IMR-90 (cell line): Measurements from ENCODE around the gene SCN4A. TPM values are rescaled to one million over a fixed set of nuclear protein-coding genes. Genes with fewer than 3 reads are reported as not detected.
"Not testable (repeated sequence)": the region's sequence is repeated elsewhere in the genome, so short reads cannot be mapped to it uniquely, and the experiment has no call there.

Experiments
- ATAC-seq: fragments of 200-7000 bp; cut with Tn5 transposase; 2 replicates; pipeline ENCODE4 v1.9.1; 2020; ENCODE audit warnings: low read depth, mild to moderate bottlenecking, moderate library complexity
- BruUV-seq: library from RNA; stranded (reverse); fragments of 400-500 nt; replicated peaks from 2 replicates; lab custom pipeline; 2021; lab: Mats Ljungman, UMichigan
- CTCF ChIA-PET: fragments of 300-600 bp; formaldehyde crosslinking; extraction: SDS; loops from one replicate; lab custom pipeline; 2021; ENCODE audit warnings: antibody characterized with exemption; lab: Yijun Ruan, JAX
- POLR2A ChIA-PET: fragments of 300-600 bp; sonication (Branson Sonifier 250); formaldehyde crosslinking; loops from one replicate; lab custom pipeline; 2022; ENCODE audit warnings: antibody characterized with exemption; ENCODE audit not compliant: unreplicated experiment; lab: Charles Lee
- DNase-seq: peaks from one replicate; pipeline ENCODE4 v3.0.0; 2013
- H2AFZ ChIP-seq: replicated peaks from 2 replicates; pipeline ENCODE3; 2013; ENCODE audit warnings: low read length, mild to moderate bottlenecking; ENCODE audit not compliant: poor library complexity
- H2AK5ac ChIP-seq: 2 replicates; pipeline ENCODE4 v1.6.1; 2013; ENCODE audit warnings: low read depth, low read length, inconsistent platforms
- H2AK9ac ChIP-seq: replicated peaks from 2 replicates; pipeline ENCODE3; 2013; ENCODE audit warnings: mild to moderate bottlenecking, low read depth, low read length, moderate library complexity; ENCODE audit not compliant: poor library complexity
- H2BK120ac ChIP-seq: 2 replicates; pipeline ENCODE4 v1.6.1; 2013; ENCODE audit warnings: low read depth, low read length, inconsistent platforms
- H2BK15ac ChIP-seq: 3 replicates; pipeline ENCODE4 v1.6.1; 2013; ENCODE audit warnings: low read depth, low read length, inconsistent platforms
- H2BK20ac ChIP-seq: 2 replicates; pipeline ENCODE4 v1.6.1; 2013; ENCODE audit warnings: low read depth, mild to moderate bottlenecking, inconsistent platforms, low read length, moderate library complexity
- H2BK5ac ChIP-seq: 2 replicates; pipeline ENCODE4 v1.6.1; 2013; ENCODE audit warnings: mild to moderate bottlenecking, low read depth, low read length, inconsistent platforms; ENCODE audit not compliant: poor library complexity, severe bottlenecking
- H3K14ac ChIP-seq: replicated peaks from 2 replicates; pipeline ENCODE4 v1.6.1; 2013; ENCODE audit warnings: low read depth, low read length, inconsistent platforms
- H3K18ac ChIP-seq: 2 replicates; pipeline ENCODE4 v1.6.1; 2013; ENCODE audit warnings: low read depth, low read length, control low read depth
- H3K23ac ChIP-seq: 2 replicates; pipeline ENCODE4 v1.6.1; 2013; ENCODE audit warnings: low read depth, low read length, inconsistent platforms
- H3K27ac ChIP-seq: 2 replicates; pipeline ENCODE4 v1.5.1; 2013; ENCODE audit warnings: mild to moderate bottlenecking, control low read depth, low read length; ENCODE audit not compliant: insufficient read depth
- H3K27me3 ChIP-seq: 2 replicates; pipeline ENCODE4 v1.6.1; 2013; ENCODE audit warnings: low read length; ENCODE audit not compliant: control insufficient read depth, insufficient read depth
- H3K36me3 ChIP-seq: 2 replicates; pipeline ENCODE4 v1.6.1; 2013; ENCODE audit warnings: low read length, mixed read lengths; ENCODE audit not compliant: control insufficient read depth, insufficient read depth
- H3K4ac ChIP-seq: 2 replicates; pipeline ENCODE4 v1.6.1; 2013; ENCODE audit warnings: low read depth, low read length, inconsistent platforms
- H3K4me1 ChIP-seq: 2 replicates; pipeline ENCODE4 v1.6.1; 2013; ENCODE audit warnings: low read length, mixed read lengths; ENCODE audit not compliant: control insufficient read depth, insufficient read depth
- H3K4me2 ChIP-seq: 2 replicates; pipeline ENCODE4 v1.6.1; 2013; ENCODE audit warnings: low read depth, mild to moderate bottlenecking, control low read depth, low read length, moderate library complexity
- H3K4me3 ChIP-seq: 2 replicates; pipeline ENCODE4 v1.5.1; 2013; ENCODE audit warnings: low read depth, mild to moderate bottlenecking, control low read depth, low read length, moderate library complexity; ENCODE audit not compliant: insufficient read depth
- H3K56ac ChIP-seq: 2 replicates; pipeline ENCODE4 v1.6.1; 2013; ENCODE audit warnings: low read length, inconsistent platforms; ENCODE audit not compliant: insufficient read depth; ENCODE audit errors: extremely low read depth
- H3K79me1 ChIP-seq, 2 experiments: 2 replicates each; pipeline ENCODE4 v1.6.1; 2013; ENCODE audit warnings: low read length in 2 of 2, inconsistent platforms in 1 of 2, low read depth in 1 of 2
- H3K9ac ChIP-seq: 2 replicates; pipeline ENCODE4 v1.6.1; 2013; ENCODE audit warnings: low read depth, low read length, control low read depth
- H3K9me1 ChIP-seq: 2 replicates; pipeline ENCODE4 v1.6.1; 2013; ENCODE audit warnings: low read length, inconsistent platforms; ENCODE audit not compliant: insufficient read depth
- H3K9me3 ChIP-seq: 2 replicates; pipeline ENCODE4 v1.6.1; 2013; ENCODE audit warnings: low read length; ENCODE audit not compliant: control insufficient read depth, insufficient read depth
- H4K20me1 ChIP-seq: 2 replicates; pipeline ENCODE4 v1.6.1; 2013; ENCODE audit warnings: low read length, inconsistent platforms; ENCODE audit not compliant: insufficient read depth
- H4K5ac ChIP-seq: 2 replicates; pipeline ENCODE4 v1.6.1; 2013; ENCODE audit warnings: mild to moderate bottlenecking, low read depth, low read length, control low read depth
- H4K8ac ChIP-seq, 2 experiments: 2 replicates each; pipeline ENCODE4 v1.6.1; 2013; ENCODE audit warnings: low read depth in 2 of 2, low read length in 2 of 2, control low read depth in 1 of 2, inconsistent platforms in 1 of 2
- H4K91ac ChIP-seq: 2 replicates; pipeline ENCODE4 v1.6.1; 2013; ENCODE audit warnings: low read depth, low read length, inconsistent platforms; ENCODE audit not compliant: insufficient read depth
- WGBS, 2 experiments: methylation state at CpG; one replicate each; pipeline versions ENCODE4 v1.1.5 to v1.1.7; 2013; ENCODE audit warnings: missing lambda C conversion rate in 2 of 2; ENCODE audit not compliant: insufficient read length in 1 of 2; ENCODE audit errors: extremely low coverage in 2 of 2; 5-methylcytosine and 5-hydroxymethylcytosine counted together
- dilution Hi-C: fragments of 300-500 bp; cut with HindIII; formaldehyde crosslinking; loops from one replicate; pipeline ENCODE4 v1.14.3; 2018; ENCODE audit warnings: low sequenced_read_pairs; ENCODE audit not compliant: unreplicated experiment
- in situ Hi-C: fragments of 300-500 bp; cut with MboI; formaldehyde crosslinking; loops from 3 replicates; pipeline ENCODE4 v1.14.3; 2019; ENCODE audit warnings: low sequenced_read_pairs, inconsistent platforms, mixed read lengths
- intact Hi-C: fragments of 100-400 bp; cut with micrococcal nuclease; formaldehyde crosslinking; loops from 2 replicates; pipeline ENCODE4 v1.10.0; 2022
- polyA plus RNA-seq, 3 experiments: library from polyadenylated mRNA; depleted of rRNA; stranded (reverse); fragments of >200 nt; gene quantifications; 2 replicates each; pipeline ENCODE4 v1.2.3, GENCODE V29; 2012; ENCODE audit warnings: low replicate concordance in 1 of 3
- total RNA-seq: library from RNA; depleted of rRNA; stranded (reverse); fragments of >200 nt; gene quantifications from 2 replicates; pipeline ENCODE4 v1.2.3, GENCODE V29; 2012

Gene SCN4A
- total and polyA plus RNA-seq, 2 of the 4 experiments (the other 2 are of a cell fraction) = not detected

DNA sequence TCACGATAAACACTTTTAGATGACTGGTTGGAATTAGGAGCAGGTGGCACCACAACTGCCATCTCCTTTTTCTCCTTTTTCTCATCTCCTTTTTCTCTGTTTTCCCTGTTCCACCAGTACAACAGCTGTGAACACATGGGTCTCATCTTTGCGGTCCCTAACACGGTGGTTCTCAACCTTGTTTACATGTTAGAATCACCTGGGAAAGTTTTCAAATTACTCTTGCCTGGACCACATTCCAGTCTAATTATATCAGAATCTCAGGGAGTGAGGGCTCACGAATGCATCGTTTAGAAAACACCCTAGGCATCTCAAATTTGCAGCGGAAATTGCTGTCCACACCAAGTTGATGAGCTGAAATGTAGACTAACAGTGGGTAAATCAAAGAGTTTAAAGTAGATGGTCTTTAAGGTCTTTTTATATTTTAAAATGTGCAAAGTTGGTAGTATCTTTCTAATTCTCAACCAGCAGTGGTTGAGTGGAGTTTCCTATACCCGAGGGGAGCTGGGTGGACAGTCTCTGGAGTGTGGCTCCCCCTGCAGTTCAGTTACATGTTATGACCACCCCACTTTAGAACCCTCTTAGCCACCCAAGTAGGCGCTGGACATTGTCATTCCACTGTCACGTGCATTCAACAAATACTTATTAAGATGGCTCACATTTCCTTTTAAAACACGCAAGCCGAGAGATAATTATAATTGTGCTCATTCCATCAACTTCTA is 80.2 kb downstream of the SCN4A start:
- H2BK5ac ChIP-seq, H3K9ac ChIP-seq, H3K4me1 ChIP-seq, H2BK15ac ChIP-seq, H2AFZ ChIP-seq, H4K20me1 ChIP-seq, ATAC-seq, in situ Hi-C loops, H2BK120ac ChIP-seq, CTCF ChIA-PET, H3K4ac ChIP-seq, H3K4me2 ChIP-seq, H3K9me1 ChIP-seq, H3K79me1 ChIP-seq, H3K9me3 ChIP-seq, H3K36me3 ChIP-seq, H3K4me3 ChIP-seq, H2BK20ac ChIP-seq, H3K27ac ChIP-seq, H4K5ac ChIP-seq, BruUV-seq, H2AK5ac ChIP-seq, dilution Hi-C loops, H4K91ac ChIP-seq, DNase-seq, intact Hi-C loops, H4K8ac ChIP-seq, H3K18ac ChIP-seq, H3K14ac ChIP-seq, POLR2A ChIA-PET, H2AK9ac ChIP-seq, H3K23ac ChIP-seq, H3K56ac ChIP-seq: not testable (repeated sequence)
- peaks cover 14% of the 10 kb centered on the region for H3K27me3 ChIP-seq
- WGBS, 2 experiments = no CpG with 5 or more reads among the region's 11 CpGs
